GM23248 (cell line): ENCODE results near the gene PAX6. TPM values are rescaled to one million over a fixed set of nuclear protein-coding genes. Genes with fewer than 3 reads are reported as not detected.
A peak's percentile ranks its signal among the peaks of the same experiment; 100 is the strongest.

ENCODE experiments used
- DNase-seq: peaks from one replicate; pipeline ENCODE4 v3.0.0-alpha.2; 2015
- H2AFZ ChIP-seq: fragments of 200-600 bp; sonication (generic); 2 replicates; pipeline ENCODE4 v1.6.1; 2016; ENCODE audit warnings: antibody characterized with exemption
- H3F3A ChIP-seq: fragments of 200-600 bp; sonication (generic); 2 replicates; pipeline ENCODE4 v1.6.1; 2016; ENCODE audit warnings: mild to moderate bottlenecking, antibody characterized with exemption, mixed run types; ENCODE audit not compliant: insufficient read depth
- H3K27ac ChIP-seq: fragments of 200-600 bp; sonication (generic); 2 replicates; pipeline ENCODE4 v1.5.1; 2016; ENCODE audit warnings: mild to moderate bottlenecking
- H3K27me3 ChIP-seq: fragments of 200-600 bp; sonication (generic); replicated peaks from 2 replicates; pipeline ENCODE4 v1.6.1; 2016; ENCODE audit warnings: mild to moderate bottlenecking; ENCODE audit not compliant: insufficient read depth
- H3K36me3 ChIP-seq: fragments of 200-600 bp; sonication (generic); 2 replicates; pipeline ENCODE4 v1.6.1; 2016; ENCODE audit warnings: low read depth, mild to moderate bottlenecking
- H3K4me1 ChIP-seq: fragments of 200-600 bp; sonication (generic); 2 replicates; pipeline ENCODE4 v1.6.1; 2016; ENCODE audit warnings: mild to moderate bottlenecking; ENCODE audit not compliant: insufficient read depth
- H3K4me2 ChIP-seq: fragments of 200-600 bp; sonication (generic); one replicate; pipeline ENCODE4 v1.6.1; 2016; ENCODE audit warnings: mild to moderate bottlenecking; ENCODE audit not compliant: unreplicated experiment
- H3K4me3 ChIP-seq: fragments of 200-600 bp; sonication (generic); 2 replicates; pipeline ENCODE4 v1.5.1; 2016; ENCODE audit warnings: mild to moderate bottlenecking
- H3K79me2 ChIP-seq: fragments of 200-600 bp; sonication (generic); 2 replicates; pipeline ENCODE4 v1.6.1; 2016; ENCODE audit warnings: mild to moderate bottlenecking; ENCODE audit not compliant: insufficient read depth
- H3K9ac ChIP-seq: fragments of 200-600 bp; sonication (generic); 2 replicates; pipeline ENCODE4 v1.6.1; 2016; ENCODE audit warnings: mild to moderate bottlenecking
- H3K9me2 ChIP-seq: fragments of 200-600 bp; sonication (generic); 2 replicates; pipeline ENCODE4 v1.6.1; 2016; ENCODE audit warnings: mixed run types, mild to moderate bottlenecking, moderate library complexity; ENCODE audit not compliant: insufficient read depth
- H3K9me3 ChIP-seq: fragments of 200-600 bp; sonication (generic); one replicate; pipeline ENCODE4 v1.6.1; 2017; ENCODE audit warnings: low read depth
- H4K20me1 ChIP-seq: fragments of 200-600 bp; sonication (generic); 2 replicates; pipeline ENCODE4 v1.6.0; 2016; ENCODE audit not compliant: insufficient read depth
- EZH2 ChIP-seq: fragments of 200-600 bp; sonication (generic); IDR thresholded peaks from 2 replicates; pipeline ENCODE4 v1.6.1; 2018; ENCODE audit warnings: antibody characterized with exemption, mild to moderate bottlenecking; ENCODE audit not compliant: insufficient read depth, poor library complexity, severe bottlenecking
- EZH2phosphoT487 ChIP-seq: fragments of 200-600 bp; sonication (generic); IDR thresholded peaks from 2 replicates; pipeline ENCODE4 v1.6.1; 2018; ENCODE audit warnings: antibody characterized with exemption, moderate library complexity, mild to moderate bottlenecking, low read depth; ENCODE audit not compliant: insufficient read depth
- WGBS, 2 experiments: methylation state at CpG; one replicate each; pipeline ENCODE4 v1.1.6; 2015 to 2017; ENCODE audit warnings: low lambda C conversion rate in 2 of 2, low coverage in 1 of 2; ENCODE audit errors: missing lambda C conversion rate in 2 of 2; 5-methylcytosine and 5-hydroxymethylcytosine counted together
- in situ Hi-C: fragments of 300-500 bp; cut with MboI; formaldehyde crosslinking; loops from 2 replicates; pipeline ENCODE4 v1.15.0; 2020
- polyA plus RNA-seq: library from polyadenylated mRNA; unstranded; fragments of >200 nt; fragmentation: Nextera tagmentation; extraction: Ambion mirVana; gene quantifications from 2 replicates; pipeline ENCODE4 v1.2.1, GENCODE V29; 2016
- total RNA-seq: library from RNA; depleted of rRNA; stranded (reverse); fragments of >200 nt; shearing (Covaris generic); gene quantifications from 2 replicates; pipeline ENCODE4 v1.2.3, GENCODE V29; 2014

Gene PAX6
- total and polyA plus RNA-seq, 2 experiments from 2014 or later = 0.21 TPM; not detected in 1

GRCh38 chr11:31815711-31816467 is 4.8 kb upstream of the PAX6 start:
- no peak overlapping the region for H3K9ac ChIP-seq
- no peaks in the 10 kb centered on the region for H3K9me3 ChIP-seq
- H3K27ac ChIP-seq = no peak overlapping the region
- peaks cover 15% of the 10 kb centered on the region for H3K4me1 ChIP-seq
- H4K20me1 ChIP-seq = no peaks in the 10 kb centered on the region
- in situ Hi-C loops = no loop called here
- H3K9me2 ChIP-seq = no peaks in the 10 kb centered on the region
- H3F3A ChIP-seq = no peaks in the 10 kb centered on the region
- peak overlapping the region; percentile 41; the same call in 1 of the 2 replicates for H2AFZ ChIP-seq
- H3K36me3 ChIP-seq = no peaks in the 10 kb centered on the region
- WGBS, 2 experiments = 1 to 2% methylated on average over 56 to 57 of the region's 57 CpGs
- H3K79me2 ChIP-seq = no peaks in the 10 kb centered on the region
- peak; percentile 53 for DNase-seq
- H3K4me2 ChIP-seq = peak overlapping the region; percentile 81
- peak overlapping the region; percentile 51 for H3K4me3 ChIP-seq
- H3K27me3 ChIP-seq = peaks cover 88% of the 10 kb centered on the region
- TF ChIP-seq EZH2 (peak; percentile 87), EZH2phosphoT487 (no peak; the same call in 1 of the 2 replicates)

- Histone ChIP-seq H3K79me2 (no peaks in the 10 kb centered on the region), H3K9me2 (no peaks in the 10 kb centered on the region), H2AFZ (no peak overlapping the region), H3K36me3 (no peaks in the 10 kb centered on the region), H3K4me3 (no peak overlapping the region), H3K27me3 (peaks cover 89% of the 10 kb centered on the region), H3K4me1 (peaks cover 15% of the 10 kb centered on the region), H3K9me3 (no peaks in the 10 kb centered on the region), H3K9ac (no peak overlapping the region), H4K20me1 (no peaks in the 10 kb centered on the region), H3K4me2 (no peak overlapping the region), H3K27ac (no peak overlapping the region), H3F3A (no peaks in the 10 kb centered on the region)
- no peak for TF ChIP-seq EZH2phosphoT487
- TF ChIP-seq EZH2 = peak; percentile 91
- in situ Hi-C loops = no loop called here
- 3 to 8% methylated on average over 35 to 37 of the region's 38 CpGs for WGBS, 2 experiments
- DNase-seq = no peak
These were observed 3.2 kb upstream of the PAX6 start for GRCh38 chr11:31814176-31814868.

GRCh38 chr11:31813391-31814175 is 2.5 kb upstream of the PAX6 start:
- Histone ChIP-seq H3F3A (no peaks in the 10 kb centered on the region), H3K9me3 (no peaks in the 10 kb centered on the region), H3K4me3 (peak overlapping the region; percentile 53; the same call in 1 of the 2 replicates), H4K20me1 (no peaks in the 10 kb centered on the region), H3K79me2 (no peaks in the 10 kb centered on the region), H2AFZ (no peak overlapping the region), H3K4me1 (peaks cover 15% of the 10 kb centered on the region), H3K4me2 (no peak overlapping the region), H3K36me3 (no peaks in the 10 kb centered on the region), H3K9ac (no peak overlapping the region), H3K27ac (no peak overlapping the region), H3K9me2 (no peaks in the 10 kb centered on the region), H3K27me3 (peaks cover 89% of the 10 kb centered on the region)
- 3 to 6% methylated on average over 25 to 35 of the region's 35 CpGs for WGBS, 2 experiments
- no peak for DNase-seq
- in situ Hi-C loops = no loop called here
- TF ChIP-seq EZH2phosphoT487 (peak; percentile 81; the same call in 1 of the 2 replicates), EZH2 (peak; percentile 91)
